Stimulated activated CD4-positive, alpha-beta T cell treated with anti-CD3 and anti-CD28 coated beads, Interleukin-15, amount 100 ng/mL, for 24 hours (primary cell): ENCODE results near the gene FATE1.
"Not testable (repeated sequence)": the region's sequence is repeated elsewhere in the genome, so short reads cannot be mapped to it uniquely, and the experiment has no call there.

Source experiments
- DNase-seq: peaks from one replicate; pipeline ENCODE4 v3.0.0-alpha.2; 2020

Gene FATE1, protein sequence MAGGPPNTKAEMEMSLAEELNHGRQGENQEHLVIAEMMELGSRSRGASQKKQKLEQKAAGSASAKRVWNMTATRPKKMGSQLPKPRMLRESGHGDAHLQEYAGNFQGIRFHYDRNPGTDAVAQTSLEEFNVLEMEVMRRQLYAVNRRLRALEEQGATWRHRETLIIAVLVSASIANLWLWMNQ

DNA sequence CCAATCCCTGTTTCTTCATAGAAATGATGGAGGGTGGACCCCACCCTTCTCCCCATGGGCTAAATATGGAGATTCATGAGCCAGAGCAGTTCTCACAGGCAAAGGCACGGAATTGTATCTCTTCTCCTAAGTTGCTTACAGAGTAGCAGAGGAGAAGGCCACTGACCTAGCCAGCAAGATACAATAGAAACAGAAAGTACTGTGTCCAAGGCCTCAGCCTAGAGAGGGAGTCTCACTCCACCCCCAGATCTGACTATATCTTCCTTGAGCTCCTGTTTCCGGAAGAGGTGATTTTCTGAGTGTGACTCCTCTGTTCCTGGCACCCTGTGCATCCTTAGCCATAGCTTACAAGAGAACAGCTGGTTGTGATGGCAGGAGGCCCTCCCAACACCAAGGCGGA, at the start of gene FATE1:
Gene FATE1 (plus strand): TSS at position 284 of the 400 bp plus-strand sequence. CDS start 85 bp downstream, at position 369.
- no peak for DNase-seq

DNA sequence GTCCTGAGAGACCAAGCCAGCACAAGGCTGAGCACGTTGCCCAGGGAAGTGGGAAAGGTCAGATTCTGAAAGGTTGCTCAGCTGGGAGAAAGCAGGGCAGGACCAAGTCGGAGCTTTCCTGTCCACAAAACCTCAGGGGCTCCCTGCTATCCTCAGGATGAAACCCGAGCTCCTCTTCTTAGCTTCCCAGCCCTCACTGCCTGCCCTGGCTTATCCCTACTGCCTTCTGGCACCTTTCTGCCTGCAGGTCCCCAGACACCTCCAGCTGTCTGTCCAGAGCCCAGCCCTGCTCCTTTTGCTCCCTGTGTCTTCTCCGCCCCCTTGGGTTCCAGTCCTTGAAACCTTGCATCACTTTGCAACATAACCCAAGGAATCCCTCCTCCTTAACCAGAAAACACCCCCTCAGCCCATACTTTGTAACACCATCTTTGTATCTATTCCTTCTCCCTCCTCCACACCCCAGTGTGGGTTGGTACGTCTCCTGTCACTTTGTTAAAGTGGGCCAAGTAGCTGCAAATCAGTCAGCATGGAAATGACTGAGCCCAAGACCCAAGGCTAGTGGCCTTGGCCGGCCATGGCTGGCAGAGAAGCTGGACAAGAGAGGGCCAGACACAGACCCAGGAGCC, 40.6 kb upstream of the FATE1 start:
- no peak for DNase-seq

DNA sequence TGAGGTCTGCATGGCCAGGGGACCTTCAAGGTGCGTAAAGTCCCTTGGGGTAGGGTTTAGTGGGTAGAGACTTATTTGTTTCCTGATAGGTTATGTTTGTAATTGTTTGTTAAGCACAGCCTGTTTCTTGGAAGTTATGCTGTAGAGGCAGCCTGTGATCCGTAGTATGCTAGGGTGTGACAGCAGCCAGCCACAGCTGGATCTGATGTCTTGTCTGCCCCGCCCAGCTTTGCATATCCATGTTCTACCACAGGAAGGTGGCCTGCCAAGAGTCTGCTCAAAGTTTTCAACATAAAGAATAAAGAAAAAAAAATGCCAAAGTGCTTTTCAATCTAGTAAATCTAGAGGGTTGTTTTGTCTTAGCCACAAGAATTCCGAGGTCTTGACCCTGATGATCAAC, 39.6 kb upstream of the FATE1 start:
- DNase-seq = no peak

DNA sequence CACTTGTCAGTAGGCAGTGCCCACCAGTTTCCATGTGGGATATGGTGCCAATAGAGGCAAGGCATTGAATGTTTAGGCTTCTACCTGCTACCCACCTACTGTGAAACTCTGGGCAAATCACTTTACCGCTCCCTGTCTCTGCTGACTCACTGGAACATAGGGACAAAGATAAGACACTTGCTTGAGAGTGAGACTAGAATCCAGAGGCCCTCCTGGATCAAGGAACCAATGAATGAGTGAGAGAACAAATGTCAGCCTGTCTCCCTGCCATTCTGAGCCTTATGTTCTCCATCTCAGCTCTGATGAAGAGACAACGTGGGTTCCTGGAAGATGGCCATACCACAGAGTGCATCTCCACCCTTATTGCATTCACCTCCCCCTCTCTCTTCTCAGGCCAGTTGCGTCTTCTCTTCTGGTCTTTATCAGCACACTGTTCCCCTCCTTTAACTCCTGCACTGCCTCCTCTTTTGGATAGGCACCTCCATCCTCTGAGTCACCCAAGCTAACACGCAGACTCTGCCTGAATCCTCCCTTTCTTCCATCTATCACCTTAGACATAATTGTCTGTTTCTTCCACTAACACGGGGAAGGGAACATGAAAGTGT, 35.9 kb upstream of the FATE1 start:
- DNase-seq = no peak

DNA sequence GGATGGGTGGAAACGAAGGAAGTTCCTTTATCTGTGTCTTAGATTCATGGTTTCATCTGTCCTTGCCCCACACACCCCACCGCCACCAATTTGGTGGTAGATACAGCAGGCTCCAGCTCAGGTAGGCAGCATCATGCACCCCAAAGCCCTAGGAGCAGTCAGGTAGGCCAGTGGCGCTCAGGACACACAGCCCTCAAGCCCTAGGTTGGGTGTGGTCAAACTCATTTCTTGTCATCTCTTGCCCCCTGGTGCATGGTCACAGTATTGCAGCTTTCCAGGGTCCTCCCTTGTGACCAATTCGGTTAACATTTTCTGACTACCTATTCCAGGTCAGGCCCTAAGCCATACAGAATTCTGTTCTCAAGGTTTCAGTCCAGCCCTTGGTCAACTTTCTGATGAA, 35.0 kb upstream of the FATE1 start:
- peak; percentile 70 for DNase-seq

DNA sequence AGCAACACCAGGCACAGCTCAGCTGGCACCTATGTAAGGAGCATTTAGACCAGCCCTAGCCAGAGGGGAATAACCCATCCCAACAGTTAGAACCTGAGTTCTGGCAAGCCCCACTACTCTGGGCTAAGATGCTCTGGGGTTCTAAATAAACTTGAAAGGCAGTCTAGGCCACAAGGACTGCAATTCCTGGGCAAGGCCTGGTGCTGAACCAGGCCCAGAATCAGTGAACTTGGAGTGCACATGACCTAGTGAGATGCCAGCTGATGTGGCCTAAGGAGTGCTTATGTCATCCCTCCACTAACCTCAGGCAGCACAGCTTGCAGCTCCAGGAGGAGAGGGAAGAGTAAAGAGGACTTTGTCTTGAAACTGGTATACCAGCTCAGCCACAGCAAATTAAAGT, 28.2 kb upstream of the FATE1 start:
- DNase-seq = no peak

DNA sequence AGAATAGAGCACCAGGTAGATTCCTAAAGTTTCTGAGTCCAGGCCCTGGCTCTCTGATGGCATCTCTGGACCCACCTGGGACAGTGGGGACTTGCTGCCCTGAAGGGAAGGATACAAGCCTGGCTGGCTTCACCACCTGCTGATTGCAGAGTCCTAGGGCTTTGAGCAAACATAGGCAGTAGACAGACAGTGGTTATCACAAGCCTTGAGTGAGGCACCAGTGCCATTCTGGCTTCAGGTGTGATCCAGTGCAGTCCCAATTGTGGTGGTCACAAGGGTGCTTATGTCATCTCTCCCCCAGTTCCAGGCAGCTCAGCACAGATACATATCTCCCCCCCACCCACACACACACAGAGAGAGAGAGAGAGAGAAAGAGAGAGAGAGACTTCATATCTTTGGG, 27.1 kb upstream of the FATE1 start:
- no peak for DNase-seq

DNA sequence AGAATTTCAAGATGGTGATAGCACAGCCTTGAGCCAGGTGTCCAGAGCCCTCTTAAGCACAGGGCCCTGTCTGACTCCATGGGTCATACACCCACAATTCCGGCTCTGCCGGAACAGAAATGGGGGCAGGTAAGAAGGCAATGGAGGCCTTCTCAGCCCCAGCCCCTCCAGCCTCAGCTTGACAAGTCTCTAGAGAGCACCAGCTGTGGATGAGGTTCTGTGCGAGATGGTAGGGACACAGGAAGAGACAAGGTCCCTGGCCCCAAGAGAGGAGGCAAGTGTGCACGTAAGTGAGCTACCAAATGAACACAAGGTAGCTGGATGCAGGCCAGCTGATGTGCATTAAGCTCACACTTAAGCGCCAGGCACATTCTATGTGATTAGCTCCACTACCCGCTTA, 23.0 kb upstream of the FATE1 start:
- DNase-seq = no peak

DNA sequence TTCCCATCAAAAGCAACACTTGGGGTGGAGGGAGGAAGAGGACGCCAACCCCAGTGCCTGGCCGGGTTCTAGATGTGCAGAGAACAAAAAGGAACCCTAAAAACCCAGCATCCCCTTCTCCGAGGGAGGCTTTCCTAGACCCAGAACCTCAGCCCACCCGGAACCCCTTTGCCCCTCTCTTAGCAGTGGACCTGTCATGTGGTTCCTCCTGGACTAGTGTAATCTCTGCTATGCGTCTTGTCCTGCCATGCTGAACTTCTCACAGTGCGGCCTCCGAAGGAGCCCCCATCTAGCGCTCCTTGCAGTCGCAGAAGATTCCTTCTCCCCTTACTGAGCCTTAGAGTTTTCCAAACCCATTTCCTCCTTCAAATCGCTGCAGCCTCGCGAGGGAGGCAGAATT, 21.7 kb upstream of the FATE1 start:
- DNase-seq = no peak

DNA sequence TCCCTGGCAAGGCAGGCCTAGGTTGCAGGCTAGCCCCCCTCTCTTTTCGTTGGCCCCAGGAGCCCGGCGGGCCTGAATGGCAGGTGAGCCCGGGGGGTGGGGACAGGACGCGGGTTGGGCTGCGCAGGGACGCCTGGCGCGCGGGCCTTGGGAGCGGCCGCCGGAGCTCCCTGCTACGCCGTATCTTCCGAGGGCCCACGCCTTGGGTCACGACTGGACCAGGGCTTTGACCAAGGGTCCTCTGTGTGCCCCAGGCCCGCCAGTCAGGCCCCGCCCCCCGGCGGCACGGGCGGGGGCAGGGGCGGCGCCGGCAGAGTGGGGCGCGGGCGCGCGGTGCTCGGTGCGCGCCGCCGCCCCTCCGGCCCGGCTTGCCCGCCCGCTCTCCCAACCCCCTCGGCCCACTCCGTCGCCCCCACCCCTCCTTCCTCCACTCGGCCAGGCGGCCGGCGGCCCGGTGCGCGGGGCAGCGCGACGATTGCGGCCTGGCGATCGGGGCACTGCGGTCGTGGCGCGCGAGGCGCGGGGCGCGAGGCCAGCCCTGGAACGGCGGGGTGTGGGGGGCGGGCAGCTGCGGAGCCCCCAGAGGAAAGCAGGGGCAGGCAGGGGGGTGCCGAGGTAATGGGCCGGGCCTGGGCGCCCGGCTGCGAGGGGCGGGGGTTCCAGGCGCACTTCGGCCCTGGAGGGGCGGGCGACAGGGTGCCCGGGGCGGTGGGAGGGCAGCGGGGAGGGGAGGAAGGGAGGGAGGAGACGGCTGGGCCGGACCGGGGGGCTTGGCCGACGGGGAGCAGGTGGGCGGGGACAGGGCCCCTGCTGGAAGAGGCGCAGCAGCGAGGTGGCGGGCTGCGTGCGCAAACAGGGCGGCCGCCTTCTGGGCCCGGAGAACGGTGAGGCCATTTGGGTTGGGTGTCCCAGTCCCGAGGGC, 20.9 kb upstream of the FATE1 start, which contains the start of gene PRRG3:
Gene PRRG3 (plus strand): TSS at position 798 of the 922 bp plus-strand sequence. CDS start 3,357 bp downstream, outside the sequence.
- no peak for DNase-seq

DNA sequence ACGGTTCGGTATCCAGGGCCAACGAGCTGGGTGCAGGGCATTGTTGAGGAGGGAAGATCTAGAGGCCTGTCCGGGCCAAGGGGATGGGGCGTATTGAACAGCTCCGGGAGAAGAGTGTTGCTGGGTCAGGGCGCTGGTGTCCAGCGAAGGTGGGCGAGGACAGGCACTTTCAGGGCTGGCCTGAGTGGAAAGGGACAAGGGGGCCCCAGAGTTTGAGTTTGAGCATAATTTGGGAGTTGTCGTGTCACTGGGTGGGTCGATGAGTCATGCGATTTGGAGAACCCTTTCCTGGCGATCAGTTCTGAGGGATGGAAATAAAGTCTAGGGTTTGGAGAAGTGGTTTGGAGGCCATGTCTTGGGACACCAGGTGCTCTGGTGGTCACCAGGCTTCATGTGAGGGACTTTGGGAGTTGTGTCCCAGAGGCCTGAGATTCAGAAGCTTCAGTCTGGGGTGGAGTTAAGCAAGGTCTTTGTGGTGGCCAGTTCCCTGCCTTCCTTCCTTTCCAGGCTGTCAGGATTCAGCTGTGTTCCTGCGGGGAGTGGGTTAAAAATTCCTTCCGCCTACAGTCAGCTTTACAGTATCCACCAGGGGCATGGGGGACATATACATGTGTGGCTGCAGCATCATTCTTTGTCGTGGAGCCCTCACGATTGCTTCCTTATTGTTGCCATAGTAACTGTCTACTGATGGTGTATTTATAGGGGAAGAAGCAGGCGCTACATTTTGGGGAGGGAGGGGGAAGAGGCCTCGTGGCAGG, 20.1 kb upstream of the FATE1 start:
- no peak for DNase-seq

DNA sequence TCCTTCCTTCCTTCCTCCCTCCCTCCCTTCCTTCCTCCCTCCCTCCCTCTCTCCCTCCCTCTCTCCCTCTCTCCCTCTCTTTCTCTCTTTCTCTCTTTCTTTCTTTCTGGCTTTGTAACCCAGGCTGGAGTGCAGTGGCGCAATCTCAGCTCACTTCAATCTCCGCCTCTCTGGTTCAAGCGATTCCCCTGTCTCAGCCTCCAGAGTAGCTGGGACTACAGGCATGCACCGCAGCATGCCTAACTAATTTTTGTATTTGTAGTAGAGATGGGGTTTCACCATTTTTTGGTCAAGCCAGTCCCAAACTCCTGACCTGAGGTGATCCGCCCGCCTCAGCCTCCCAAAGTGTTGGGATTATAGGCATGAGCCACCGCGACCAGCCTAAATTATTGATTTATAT, 18.8 kb upstream of the FATE1 start:
- DNase-seq = not testable (repeated sequence)

DNA sequence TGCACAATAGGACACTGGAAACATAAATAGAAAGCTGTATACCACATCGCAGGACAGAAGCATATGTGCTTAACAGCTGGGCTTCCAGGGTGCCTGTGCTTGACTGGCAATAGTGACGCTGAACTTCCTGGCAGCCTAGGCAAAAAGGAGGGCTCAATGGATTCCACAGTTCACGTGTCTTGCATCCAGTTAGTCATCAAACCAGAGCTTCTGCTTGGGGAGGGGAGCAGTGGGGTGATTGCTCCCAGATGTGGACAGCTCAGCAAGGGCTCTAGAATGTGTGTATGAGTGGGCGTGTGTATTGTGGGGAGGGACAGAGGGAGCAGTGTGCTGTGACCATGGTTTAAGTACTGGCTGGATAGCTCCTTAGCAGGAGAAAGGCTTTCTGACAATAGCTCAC, 18.3 kb upstream of the FATE1 start:
- DNase-seq = no peak

DNA sequence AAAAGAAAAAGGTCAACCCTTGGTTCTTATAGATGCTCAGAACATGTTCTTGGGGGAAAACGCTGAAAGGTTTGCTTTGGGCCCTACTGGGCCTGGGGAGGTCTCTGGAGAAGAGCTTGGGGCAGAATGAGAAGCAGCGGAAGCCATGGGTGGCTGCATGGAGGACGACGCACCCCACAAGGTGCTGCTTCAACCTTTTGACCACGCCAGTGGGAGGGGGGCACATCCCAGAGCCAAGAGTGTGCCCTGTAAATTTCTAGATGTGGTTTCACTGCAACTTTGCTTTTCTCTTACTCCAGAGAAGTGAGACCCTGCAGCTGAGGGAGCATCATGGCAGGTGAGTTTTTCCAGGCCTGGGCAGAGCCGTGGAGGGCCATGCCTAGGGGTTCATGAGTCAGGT, 17.4 kb upstream of the FATE1 start:
- DNase-seq = no peak

DNA sequence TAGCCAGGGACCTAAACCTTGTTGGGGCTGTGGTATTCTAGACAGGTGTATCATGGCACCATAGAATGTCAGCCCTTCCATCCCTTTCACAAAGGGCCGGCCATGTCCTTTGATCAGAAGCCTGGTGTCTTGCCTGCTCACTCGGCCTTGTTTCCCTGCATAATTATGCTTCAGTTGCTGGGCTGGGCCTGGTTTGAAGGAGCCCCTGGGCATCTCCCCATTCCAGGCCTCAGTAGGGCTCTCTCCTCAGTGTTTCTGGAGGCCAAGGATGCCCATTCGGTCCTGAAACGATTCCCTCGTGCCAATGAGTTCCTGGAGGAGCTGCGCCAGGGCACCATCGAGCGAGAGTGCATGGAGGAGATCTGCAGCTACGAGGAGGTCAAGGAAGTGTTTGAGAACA, 16.1 kb upstream of the FATE1 start:
- no peak for DNase-seq

DNA sequence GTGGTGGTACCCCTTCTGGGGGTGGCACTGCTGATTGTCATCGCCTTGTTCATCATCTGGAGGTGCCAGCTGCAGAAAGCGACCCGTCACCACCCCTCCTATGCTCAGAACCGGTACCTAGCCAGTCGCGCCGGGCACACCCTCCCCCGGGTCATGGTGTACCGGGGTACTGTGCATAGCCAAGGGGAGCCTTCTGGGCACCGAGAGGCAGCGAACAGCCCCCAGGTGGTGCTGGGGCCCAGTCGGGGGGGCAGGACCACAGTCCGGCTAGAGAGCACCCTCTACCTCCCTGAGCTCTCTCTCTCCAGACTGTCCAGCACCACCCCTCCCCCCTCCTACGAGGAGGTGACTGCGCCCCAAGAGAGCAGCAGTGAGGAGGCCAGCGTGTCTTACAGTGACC, 15.3 kb upstream of the FATE1 start:
- DNase-seq = no peak

DNA sequence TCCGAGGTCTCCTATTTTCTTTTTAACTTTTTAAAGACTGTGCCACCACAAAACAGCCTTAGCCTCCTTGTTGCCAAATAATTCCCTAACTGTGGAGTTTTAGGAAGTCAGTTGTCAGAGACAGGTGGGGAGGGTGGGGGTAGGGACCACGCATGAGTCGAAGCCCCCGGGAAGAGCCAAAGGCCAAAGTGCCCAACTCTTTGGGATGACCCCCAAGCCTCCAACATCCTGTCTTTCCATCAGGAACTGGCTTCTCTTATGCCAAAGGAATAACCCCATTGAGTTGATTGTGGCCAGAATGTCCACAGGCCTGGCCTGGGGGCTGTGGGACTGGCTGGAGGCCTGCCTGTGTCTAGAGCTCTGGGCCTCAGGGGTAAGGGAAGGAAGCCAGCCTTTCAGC, 14.8 kb upstream of the FATE1 start:
- no peak for DNase-seq

DNA sequence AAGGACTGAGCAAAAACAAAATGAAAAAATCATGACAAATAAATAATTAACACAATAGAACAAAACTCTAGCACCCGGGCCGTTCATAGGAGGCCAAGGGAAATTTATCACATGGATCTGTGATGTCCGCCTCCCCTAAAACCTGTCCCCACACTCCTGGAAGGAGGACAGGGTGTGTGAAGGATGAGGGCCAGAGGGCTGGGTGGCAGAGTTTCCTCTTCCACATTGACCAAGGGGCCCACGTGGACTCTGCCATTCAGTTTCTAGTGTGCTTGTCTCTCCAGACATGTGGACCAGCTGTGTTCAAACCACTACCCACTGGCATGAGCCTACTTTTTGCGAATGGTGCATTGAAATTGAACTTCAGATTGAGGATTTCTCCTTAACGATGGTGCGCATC, 14.3 kb upstream of the FATE1 start:
- no peak for DNase-seq

DNA sequence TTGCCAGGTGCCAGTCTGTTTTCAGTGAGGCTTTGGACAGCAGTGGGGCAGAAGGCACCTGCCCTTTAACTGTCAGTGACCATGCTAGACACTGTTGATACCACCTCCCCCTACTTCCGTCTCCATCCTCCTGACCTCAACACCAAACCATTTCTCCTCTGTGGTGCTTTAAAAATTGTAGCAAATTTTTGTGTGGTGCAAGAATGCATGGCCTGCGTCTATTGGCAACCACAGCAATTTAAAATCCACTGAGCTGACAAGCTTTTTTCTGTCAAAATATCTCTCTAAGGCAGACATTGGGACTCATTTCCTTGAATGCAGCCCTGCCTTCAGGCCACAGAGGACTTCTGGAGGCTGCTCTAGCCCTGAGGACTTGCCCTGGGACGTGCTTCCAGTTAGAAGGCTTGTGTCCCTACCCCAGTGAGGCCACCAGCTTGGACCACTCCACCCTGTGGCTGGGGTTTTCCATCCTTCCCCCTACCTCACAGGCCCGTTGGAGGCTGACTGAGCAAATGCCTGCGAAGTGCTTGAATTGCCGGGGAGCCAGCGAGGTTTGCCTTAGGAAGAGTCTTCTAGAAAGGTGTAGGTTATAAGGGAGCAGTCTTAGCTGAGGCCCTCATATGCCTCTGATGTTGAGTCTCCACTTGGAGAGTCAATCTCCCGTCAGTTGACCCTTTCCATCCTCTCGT, 13.7 kb upstream of the FATE1 start:
- no peak for DNase-seq

DNA sequence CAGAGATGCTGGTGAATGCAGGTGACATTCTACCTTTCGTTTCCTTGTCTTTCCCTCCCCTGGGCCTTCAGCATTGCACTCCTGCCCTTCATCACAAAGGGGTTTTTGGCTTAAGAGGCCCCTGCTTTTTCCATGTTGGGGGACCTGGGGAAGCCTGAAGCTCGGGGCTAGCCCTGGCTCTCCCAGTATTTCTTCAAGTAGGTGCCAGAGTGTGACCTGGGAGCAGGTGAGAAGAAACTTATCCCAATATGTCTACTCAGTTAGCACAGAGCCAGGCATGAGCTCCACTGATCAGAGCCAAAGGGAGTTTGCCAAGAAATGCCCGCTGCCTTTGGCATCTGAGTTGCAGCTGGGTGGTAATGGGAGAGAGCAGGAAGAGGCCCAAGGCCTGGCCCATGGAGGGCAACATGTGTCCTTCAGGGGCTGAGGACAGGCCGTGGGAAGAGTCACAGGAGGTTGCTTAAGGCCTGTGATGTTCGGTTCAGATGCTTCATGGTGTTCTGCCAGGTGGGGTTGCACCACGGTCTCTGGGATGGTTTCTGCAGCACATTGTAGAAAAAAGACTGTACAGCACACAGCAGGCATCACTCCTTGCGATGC, 13.0 kb upstream of the FATE1 start:
- no peak for DNase-seq

DNA sequence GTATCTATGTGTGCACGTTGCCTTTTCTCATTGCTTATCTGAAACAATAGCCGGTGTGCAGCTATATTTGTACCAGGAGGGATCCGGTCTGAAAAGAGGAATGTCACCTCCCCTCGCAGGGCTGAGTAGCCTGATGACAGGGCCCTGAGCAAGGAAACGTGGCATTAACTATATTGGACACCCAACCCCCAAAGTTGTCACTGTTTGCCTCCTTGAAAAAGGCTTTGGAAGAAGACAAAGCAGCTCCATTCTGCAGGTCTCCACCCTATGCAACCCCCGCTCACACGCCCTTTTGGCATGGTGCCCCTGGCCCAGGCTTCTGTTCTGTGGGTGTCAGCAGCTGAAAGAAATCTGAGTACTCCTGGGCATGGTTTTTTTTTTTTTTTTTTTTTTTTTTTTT, 12.3 kb upstream of the FATE1 start:
- no peak for DNase-seq
